GM19328 (cell line): ENCODE results near the gene STAG1.
"Not testable (repeated sequence)": the region's sequence is repeated elsewhere in the genome, so short reads cannot be mapped to it uniquely, and the experiment has no call there.

Source experiments
- ATAC-seq: cut with Tn5 transposase; IDR thresholded peaks from one replicate; pipeline ENCODE4 v1.9.1; 2021; ENCODE audit warnings: mild to moderate bottlenecking, moderate library complexity; ENCODE audit not compliant: unreplicated experiment

STAG1 gene

DNA sequence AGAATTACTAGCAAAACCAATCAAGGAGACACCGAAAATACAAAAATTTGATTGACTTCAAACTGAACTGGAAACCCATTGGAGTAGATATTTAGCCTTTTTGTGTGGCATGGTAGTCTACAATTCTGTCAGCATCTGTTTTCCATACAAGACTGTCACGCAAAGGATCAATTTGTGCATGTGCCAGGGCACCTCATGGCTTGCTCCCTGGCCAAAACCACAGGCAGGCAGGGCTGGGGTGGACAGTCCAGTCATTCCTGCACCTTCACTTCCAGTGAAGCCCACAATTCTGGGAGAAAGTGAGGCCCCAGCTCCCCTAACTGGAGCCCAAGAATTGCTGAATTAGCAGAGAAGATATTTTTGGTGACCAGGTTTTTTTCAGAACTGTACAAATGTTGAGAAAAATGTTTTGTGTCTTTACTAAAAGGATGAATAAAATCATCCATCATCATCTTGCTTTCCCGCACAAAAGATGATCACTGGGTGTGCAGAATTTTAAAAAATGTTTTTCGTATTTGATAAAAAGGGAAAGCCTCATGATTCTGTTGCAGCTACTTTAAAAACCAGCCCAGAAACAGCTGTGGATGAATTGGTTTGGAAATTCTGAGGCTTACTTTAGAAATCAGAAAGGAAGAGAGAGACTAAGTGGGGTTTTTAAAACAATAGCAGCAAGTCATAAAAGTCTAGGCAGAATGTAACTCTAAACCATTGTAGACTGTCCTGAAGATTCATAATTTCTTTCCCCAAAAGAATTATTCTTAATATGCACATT is 415.7 kb downstream of the STAG1 start:
- no peak for ATAC-seq

DNA sequence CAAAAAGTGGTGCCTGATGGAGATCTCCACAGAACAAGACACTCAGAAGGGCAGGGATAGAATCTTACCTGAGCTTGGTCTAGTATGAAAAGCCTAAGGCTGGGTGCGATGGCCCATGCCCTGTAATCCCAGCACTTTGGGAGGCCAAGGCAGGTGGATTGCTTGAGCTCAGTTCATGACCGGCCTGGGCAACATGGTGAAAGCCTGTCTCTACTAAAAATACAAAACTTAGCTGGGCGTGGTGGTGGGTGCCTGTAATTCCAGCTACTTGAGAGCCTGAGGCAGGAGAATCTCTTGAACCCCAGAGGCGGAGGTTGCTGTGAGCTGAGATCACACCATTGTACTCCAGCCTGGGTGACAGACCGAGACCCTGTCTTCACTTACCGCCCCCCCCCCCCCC is 417.5 kb downstream of the STAG1 start:
- not testable (repeated sequence) for ATAC-seq

DNA sequence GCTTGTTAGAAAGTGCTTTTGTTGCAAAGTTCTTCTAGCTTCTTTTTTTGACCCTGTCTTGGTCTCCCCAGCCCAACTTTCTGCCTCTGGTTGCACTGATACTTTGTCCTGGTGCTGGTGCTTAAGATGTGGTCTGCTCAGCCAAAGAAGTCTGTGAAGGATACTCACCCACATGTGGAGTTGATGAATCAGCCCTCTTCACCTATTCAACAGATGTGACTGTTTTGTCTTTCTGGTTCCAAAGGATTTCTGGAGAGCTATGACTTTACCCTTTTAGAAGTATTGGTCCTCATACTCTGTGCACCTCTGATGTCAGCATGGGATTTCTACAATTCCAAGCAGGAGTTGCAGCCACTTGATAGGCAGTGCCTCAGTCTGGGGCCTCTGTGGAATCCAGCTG is 418.0 kb downstream of the STAG1 start:
- no peak for ATAC-seq

DNA sequence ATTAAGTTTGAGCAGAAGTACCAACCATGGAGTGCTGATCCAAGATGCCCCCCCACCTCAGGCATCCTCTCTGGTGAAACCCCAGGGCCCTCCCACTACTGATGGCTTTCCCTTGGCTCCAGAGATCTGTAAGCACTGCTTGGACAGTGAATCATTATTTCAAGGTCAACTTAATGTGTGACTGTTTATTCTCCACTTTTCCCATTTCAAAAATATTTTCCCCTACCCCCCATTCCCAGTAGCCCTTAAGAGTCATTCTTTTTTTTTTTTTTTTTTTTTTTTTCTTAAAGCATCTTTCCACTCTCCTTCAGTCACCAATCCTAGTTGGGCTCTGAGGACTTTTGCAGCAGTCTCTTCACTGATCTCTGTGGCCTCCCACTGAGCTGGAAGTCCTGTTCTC is 419.4 kb downstream of the STAG1 start:
- no peak for ATAC-seq

GRCh38 chr3:136332302-136332701 is 419.9 kb downstream of the STAG1 start:
- no peak for ATAC-seq

- ATAC-seq = no peak
Measured at GRCh38 chr3:136330900-136331299, 421.3 kb downstream of the STAG1 start.

GRCh38 chr3:136329593-136329992 is 422.6 kb downstream of the STAG1 start:
- no peak for ATAC-seq

- no peak for ATAC-seq
Measured at GRCh38 chr3:136327671-136328070, 424.5 kb downstream of the STAG1 start.

DNA sequence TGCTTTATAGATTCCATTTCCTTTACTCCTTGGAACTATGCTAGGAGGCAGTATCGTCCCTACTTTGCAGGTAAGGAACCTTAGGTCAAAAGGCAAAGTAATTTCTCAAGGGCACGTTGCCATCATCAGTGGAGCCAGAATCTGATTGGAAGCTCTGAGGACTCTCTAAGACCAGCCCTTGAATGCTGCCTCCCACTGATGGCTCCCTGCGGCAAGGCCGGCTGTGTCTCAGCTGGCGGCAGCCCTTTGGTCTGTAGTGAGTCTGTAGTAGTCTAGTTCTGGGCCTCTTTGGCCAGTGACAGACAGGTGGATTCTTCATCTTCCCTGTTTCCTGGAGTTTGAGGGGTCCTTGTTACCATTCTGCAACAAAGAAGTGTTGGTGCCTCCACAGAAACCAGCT is 425.9 kb downstream of the STAG1 start:
- no peak for ATAC-seq

- no peak for ATAC-seq
Measured at GRCh38 chr3:136311968-136312367, 440.2 kb downstream of the STAG1 start.

GRCh38 chr3:136311261-136311660 is 440.9 kb downstream of the STAG1 start:
- ATAC-seq = no peak

- ATAC-seq = no peak
Measured at GRCh38 chr3:136305879-136306278, 446.3 kb downstream of the STAG1 start.

- no peak for ATAC-seq
Measured at GRCh38 chr3:136300444-136300843, 451.7 kb downstream of the STAG1 start.

DNA sequence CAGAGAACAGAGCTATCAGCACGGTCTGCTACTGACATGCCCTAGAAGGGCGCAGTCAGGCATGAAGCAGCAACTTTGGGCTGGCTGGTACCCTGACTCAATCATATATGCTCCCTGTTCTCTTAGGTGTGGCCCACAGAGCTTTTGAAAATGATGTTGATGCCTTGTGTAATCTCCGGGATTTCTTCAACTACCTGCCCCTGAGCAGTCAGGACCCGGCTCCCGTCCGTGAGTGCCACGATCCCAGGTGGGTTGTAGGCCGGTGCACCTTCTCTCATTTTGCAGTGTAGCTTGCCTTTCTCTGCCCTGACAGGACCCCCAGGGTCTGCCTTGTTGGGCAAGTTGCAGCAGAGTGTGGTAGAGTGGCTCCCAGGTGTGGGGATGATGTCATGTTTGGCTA is 454.4 kb downstream of the STAG1 start:
- no peak for ATAC-seq

GRCh38 chr3:136296960-136297359 is 455.2 kb downstream of the STAG1 start:
- no peak for ATAC-seq

- ATAC-seq = no peak
Measured at GRCh38 chr3:136294176-136294575, 458.0 kb downstream of the STAG1 start.

DNA sequence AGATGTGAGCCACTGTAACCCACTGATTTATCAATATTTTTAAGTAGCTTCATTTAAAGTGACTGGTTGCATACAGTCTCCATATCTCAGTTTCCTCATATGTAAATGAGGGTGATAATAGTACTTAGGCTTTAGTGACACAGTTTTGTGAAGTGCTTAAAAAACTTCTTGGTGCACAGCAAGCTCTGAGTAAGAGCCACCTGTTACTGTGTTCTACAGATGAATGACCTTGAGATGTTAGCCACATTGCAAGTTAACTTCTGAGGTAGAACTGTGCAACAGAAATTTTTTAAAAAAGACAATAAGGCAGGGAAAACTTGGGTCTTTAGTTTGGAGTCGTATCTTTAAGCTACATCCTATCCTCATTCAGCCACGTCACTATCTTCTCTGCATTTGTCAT is 458.9 kb downstream of the STAG1 start:
- ATAC-seq = no peak

- ATAC-seq = no peak
Measured at GRCh38 chr3:136292500-136292899, 459.7 kb downstream of the STAG1 start.

DNA sequence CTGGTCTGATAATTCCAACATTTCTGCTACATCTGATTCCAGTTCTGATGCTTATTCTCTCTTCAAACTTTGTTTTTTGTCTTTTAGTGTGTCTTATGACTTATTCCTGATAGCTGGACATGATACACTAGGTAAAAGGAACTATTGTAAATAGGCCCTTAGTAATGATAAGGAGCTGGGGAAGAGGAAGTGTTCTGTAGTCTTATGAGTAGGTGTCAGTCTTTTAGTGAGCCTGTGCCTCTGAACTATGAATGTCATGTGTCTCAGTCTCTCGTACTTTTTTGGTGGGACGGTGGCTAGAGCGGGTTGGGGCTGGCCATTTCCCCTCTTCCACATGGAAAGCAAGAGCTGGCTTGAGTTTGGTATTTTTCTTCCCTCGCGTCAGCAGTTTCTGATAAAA is 460.9 kb downstream of the STAG1 start:
- no peak for ATAC-seq
